ENCODE results near the gene AKIRIN2.
"Not testable (repeated sequence)": the region's sequence is repeated elsewhere in the genome, so short reads cannot be mapped to it uniquely, and the experiment has no call there.

DNA sequence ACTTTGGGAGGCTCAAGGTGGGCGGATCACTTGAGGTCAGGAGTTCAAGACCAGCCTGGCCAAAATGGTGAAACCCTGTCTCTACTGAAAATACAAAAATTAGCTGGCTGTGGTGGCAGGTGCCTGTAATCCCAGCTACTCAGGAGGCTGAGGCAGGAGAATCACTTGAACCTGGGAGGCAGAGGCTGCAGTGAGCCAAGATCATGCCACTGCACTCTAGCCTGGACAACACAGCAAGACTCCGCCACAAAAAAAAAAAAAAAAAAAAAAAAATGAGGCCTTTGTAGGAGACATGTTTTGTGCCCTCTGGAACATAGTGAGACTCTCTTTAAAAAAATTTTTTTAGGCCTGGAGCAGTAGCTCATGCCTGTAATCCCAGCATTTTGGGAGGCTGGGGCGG is 10.7 kb upstream of the AKIRIN2 start:
- TF ChIP-seq, protein P1, sequence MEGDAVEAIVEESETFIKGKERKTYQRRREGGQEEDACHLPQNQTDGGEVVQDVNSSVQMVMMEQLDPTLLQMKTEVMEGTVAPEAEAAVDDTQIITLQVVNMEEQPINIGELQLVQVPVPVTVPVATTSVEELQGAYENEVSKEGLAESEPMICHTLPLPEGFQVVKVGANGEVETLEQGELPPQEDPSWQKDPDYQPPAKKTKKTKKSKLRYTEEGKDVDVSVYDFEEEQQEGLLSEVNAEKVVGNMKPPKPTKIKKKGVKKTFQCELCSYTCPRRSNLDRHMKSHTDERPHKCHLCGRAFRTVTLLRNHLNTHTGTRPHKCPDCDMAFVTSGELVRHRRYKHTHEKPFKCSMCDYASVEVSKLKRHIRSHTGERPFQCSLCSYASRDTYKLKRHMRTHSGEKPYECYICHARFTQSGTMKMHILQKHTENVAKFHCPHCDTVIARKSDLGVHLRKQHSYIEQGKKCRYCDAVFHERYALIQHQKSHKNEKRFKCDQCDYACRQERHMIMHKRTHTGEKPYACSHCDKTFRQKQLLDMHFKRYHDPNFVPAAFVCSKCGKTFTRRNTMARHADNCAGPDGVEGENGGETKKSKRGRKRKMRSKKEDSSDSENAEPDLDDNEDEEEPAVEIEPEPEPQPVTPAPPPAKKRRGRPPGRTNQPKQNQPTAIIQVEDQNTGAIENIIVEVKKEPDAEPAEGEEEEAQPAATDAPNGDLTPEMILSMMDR (IDR thresholded peaks at IDR 0.05): not testable (repeated sequence)
- TF ChIP-seq EZH2 (IDR thresholded peaks at IDR 0.05; ENCODE audit: borderline replicate concordance, insufficient read depth, low read depth, low read length, poor library complexity, severe bottlenecking): not testable (repeated sequence)
